HG02571 (cell line): ENCODE results near the gene LRP1-AS.
"Not testable (repeated sequence)": the region's sequence is repeated elsewhere in the genome, so short reads cannot be mapped to it uniquely, and the experiment has no call there.

Source experiments
- ATAC-seq: cut with Tn5 transposase; IDR thresholded peaks from one replicate; pipeline ENCODE4 v1.9.1; 2021; ENCODE audit warnings: mild to moderate bottlenecking, moderate library complexity; ENCODE audit not compliant: unreplicated experiment

LRP1-AS gene

GRCh38 chr12:57124261-57124877 lies 23.1 kb downstream of the LRP1-AS start:
- no peak for ATAC-seq

- ATAC-seq, result no peak
These were observed 23.6 kb downstream of the LRP1-AS start for GRCh38 chr12:57123813-57124212.

GRCh38 chr12:57120718-57121117 lies 26.7 kb downstream of the LRP1-AS start:
- ATAC-seq, result not testable (repeated sequence)

- ATAC-seq, result no peak
These were observed 27.9 kb downstream of the LRP1-AS start for GRCh38 chr12:57119294-57120085.

- no peak for ATAC-seq
These were observed 28.6 kb downstream of the LRP1-AS start for GRCh38 chr12:57118711-57119271.

GRCh38 chr12:57116580-57117281 lies 30.7 kb downstream of the LRP1-AS start:
- no peak for ATAC-seq

- peak; percentile 46 for ATAC-seq
These were observed 34.7 kb downstream of the LRP1-AS start for GRCh38 chr12:57112492-57113294.

- peak; percentile 60 for ATAC-seq
These were observed 36.2 kb downstream of the LRP1-AS start, which contains the start of gene STAT6 for GRCh38 chr12:57111031-57111734. Gene STAT6 (minus strand): TSS chr12:57111362. CDS start chr12:57108278, 3,084 bp downstream.

- peak; percentile 41 for ATAC-seq
These were observed 37.1 kb downstream of the LRP1-AS start for GRCh38 chr12:57110104-57111030.

- no peak for ATAC-seq
These were observed 38.0 kb downstream of the LRP1-AS start for GRCh38 chr12:57109207-57110103.

GRCh38 chr12:57107456-57108155 lies 39.8 kb downstream of the LRP1-AS start:
- ATAC-seq, result no peak

- ATAC-seq, result no peak
These were observed 41.3 kb downstream of the LRP1-AS start for GRCh38 chr12:57106021-57106708.

- no peak for ATAC-seq
These were observed 42.2 kb downstream of the LRP1-AS start for GRCh38 chr12:57105011-57105753.

- no peak for ATAC-seq
These were observed 43.0 kb downstream of the LRP1-AS start for GRCh38 chr12:57104292-57104910.

- ATAC-seq, result no peak
These were observed 43.6 kb downstream of the LRP1-AS start for GRCh38 chr12:57103856-57104255.
